GM23248 (cell line): ENCODE results near the gene HDAC7. TPM values are rescaled to one million over a fixed set of nuclear protein-coding genes. Genes with fewer than 3 reads are reported as not detected.

Experiments used
- DNase-seq: peaks from one replicate; pipeline ENCODE4 v3.0.0-alpha.2; 2015
- H2AFZ ChIP-seq: fragments of 200-600 bp; sonication (generic); 2 replicates; pipeline ENCODE4 v1.6.1; 2016; ENCODE audit warnings: antibody characterized with exemption
- H3F3A ChIP-seq: fragments of 200-600 bp; sonication (generic); 2 replicates; pipeline ENCODE4 v1.6.1; 2016; ENCODE audit warnings: mild to moderate bottlenecking, antibody characterized with exemption, mixed run types; ENCODE audit not compliant: insufficient read depth
- H3K27ac ChIP-seq: fragments of 200-600 bp; sonication (generic); 2 replicates; pipeline ENCODE4 v1.5.1; 2016; ENCODE audit warnings: mild to moderate bottlenecking
- H3K27me3 ChIP-seq: fragments of 200-600 bp; sonication (generic); replicated peaks from 2 replicates; pipeline ENCODE4 v1.6.1; 2016; ENCODE audit warnings: mild to moderate bottlenecking; ENCODE audit not compliant: insufficient read depth
- H3K36me3 ChIP-seq: fragments of 200-600 bp; sonication (generic); 2 replicates; pipeline ENCODE4 v1.6.1; 2016; ENCODE audit warnings: low read depth, mild to moderate bottlenecking
- H3K4me1 ChIP-seq: fragments of 200-600 bp; sonication (generic); 2 replicates; pipeline ENCODE4 v1.6.1; 2016; ENCODE audit warnings: mild to moderate bottlenecking; ENCODE audit not compliant: insufficient read depth
- H3K4me2 ChIP-seq: fragments of 200-600 bp; sonication (generic); one replicate; pipeline ENCODE4 v1.6.1; 2016; ENCODE audit warnings: mild to moderate bottlenecking; ENCODE audit not compliant: unreplicated experiment
- H3K4me3 ChIP-seq: fragments of 200-600 bp; sonication (generic); 2 replicates; pipeline ENCODE4 v1.5.1; 2016; ENCODE audit warnings: mild to moderate bottlenecking
- H3K79me2 ChIP-seq: fragments of 200-600 bp; sonication (generic); 2 replicates; pipeline ENCODE4 v1.6.1; 2016; ENCODE audit warnings: mild to moderate bottlenecking; ENCODE audit not compliant: insufficient read depth
- H3K9ac ChIP-seq: fragments of 200-600 bp; sonication (generic); 2 replicates; pipeline ENCODE4 v1.6.1; 2016; ENCODE audit warnings: mild to moderate bottlenecking
- H3K9me2 ChIP-seq: fragments of 200-600 bp; sonication (generic); 2 replicates; pipeline ENCODE4 v1.6.1; 2016; ENCODE audit warnings: mixed run types, mild to moderate bottlenecking, moderate library complexity; ENCODE audit not compliant: insufficient read depth
- H3K9me3 ChIP-seq: fragments of 200-600 bp; sonication (generic); one replicate; pipeline ENCODE4 v1.6.1; 2017; ENCODE audit warnings: low read depth
- H4K20me1 ChIP-seq: fragments of 200-600 bp; sonication (generic); 2 replicates; pipeline ENCODE4 v1.6.0; 2016; ENCODE audit not compliant: insufficient read depth
- EZH2 ChIP-seq: fragments of 200-600 bp; sonication (generic); IDR thresholded peaks from 2 replicates; pipeline ENCODE4 v1.6.1; 2018; ENCODE audit warnings: antibody characterized with exemption, mild to moderate bottlenecking; ENCODE audit not compliant: insufficient read depth, poor library complexity, severe bottlenecking
- EZH2phosphoT487 ChIP-seq: fragments of 200-600 bp; sonication (generic); IDR thresholded peaks from 2 replicates; pipeline ENCODE4 v1.6.1; 2018; ENCODE audit warnings: antibody characterized with exemption, moderate library complexity, mild to moderate bottlenecking, low read depth; ENCODE audit not compliant: insufficient read depth
- WGBS, 2 experiments: methylation state at CpG; one replicate each; pipeline ENCODE4 v1.1.6; 2015 to 2017; ENCODE audit warnings: low lambda C conversion rate in 2 of 2, low coverage in 1 of 2; ENCODE audit errors: missing lambda C conversion rate in 2 of 2; 5-methylcytosine and 5-hydroxymethylcytosine counted together
- in situ Hi-C: fragments of 300-500 bp; cut with MboI; formaldehyde crosslinking; loops from 2 replicates; pipeline ENCODE4 v1.15.0; 2020
- polyA plus RNA-seq: library from polyadenylated mRNA; unstranded; fragments of >200 nt; fragmentation: Nextera tagmentation; extraction: Ambion mirVana; gene quantifications from 2 replicates; pipeline ENCODE4 v1.2.1, GENCODE V29; 2016
- total RNA-seq: library from RNA; depleted of rRNA; stranded (reverse); fragments of >200 nt; shearing (Covaris generic); gene quantifications from 2 replicates; pipeline ENCODE4 v1.2.3, GENCODE V29; 2014

Gene HDAC7
- total and polyA plus RNA-seq, 2 experiments from 2014 or later = 46.2 to 62.9 TPM

DNA sequence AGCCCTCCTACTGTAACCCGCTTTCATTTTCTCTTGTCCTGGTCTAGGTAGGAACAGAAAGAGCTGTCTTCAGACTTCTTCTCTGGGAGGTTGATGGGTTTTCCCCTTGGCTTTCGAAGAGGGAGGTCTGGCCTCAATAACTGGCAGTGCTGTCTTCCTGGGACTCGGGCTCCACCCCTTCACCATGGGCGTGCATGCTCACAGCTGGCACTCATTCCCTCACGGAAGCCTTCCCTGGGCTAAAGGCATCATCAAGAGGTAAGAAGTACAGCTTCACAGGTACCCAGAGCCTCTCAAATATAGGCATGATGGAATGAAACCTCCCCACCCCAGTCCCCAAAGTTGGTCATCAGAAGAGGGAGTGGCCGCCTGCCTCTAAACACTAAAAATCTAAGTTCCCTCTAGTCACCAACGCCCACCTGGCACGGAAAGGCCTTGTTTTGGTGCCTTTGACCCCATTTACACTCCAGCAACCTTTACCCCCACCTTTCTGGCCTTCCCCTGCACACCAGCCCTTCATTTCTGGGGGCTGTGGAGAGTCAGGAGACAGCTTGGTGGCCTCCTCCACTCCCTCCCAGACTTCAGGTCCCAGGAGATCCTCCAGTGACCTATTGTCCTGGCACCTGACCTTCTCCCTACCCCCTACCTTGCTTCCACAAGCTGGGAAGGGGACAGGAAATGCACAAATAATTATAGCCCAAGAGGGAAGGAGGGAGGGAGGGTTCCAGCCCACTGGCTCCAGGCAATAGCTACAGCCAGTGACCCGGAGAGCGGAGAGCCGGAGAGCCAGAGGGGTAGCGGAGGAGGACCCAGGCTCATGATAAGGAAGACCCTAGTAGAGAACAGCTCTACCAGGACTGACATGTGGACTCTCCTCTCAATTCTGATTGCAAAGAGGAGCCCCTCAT is 63.8 kb downstream of the HDAC7 start:
- DNase-seq = peak; percentile 24
- Histone ChIP-seq H2AFZ (no peak overlapping the region), H3F3A (peaks cover 23% of the 10 kb centered on the region), H3K4me2 (no peak overlapping the region), H3K9me3 (no peaks in the 10 kb centered on the region), H3K27me3 (no peaks in the 10 kb centered on the region), H3K36me3 (no peaks in the 10 kb centered on the region), H4K20me1 (no peaks in the 10 kb centered on the region), H3K4me1 (peaks cover 34% of the 10 kb centered on the region), H3K4me3 (no peak overlapping the region), H3K9me2 (no peaks in the 10 kb centered on the region), H3K79me2 (no peaks in the 10 kb centered on the region), H3K9ac (no peak overlapping the region), H3K27ac (no peak overlapping the region)
- in situ Hi-C loops = no loop called here
- TF ChIP-seq EZH2phosphoT487 = no peak
- TF ChIP-seq EZH2 = no peak
- 78 to 80% methylated on average over 12 of the region's 12 CpGs for WGBS, 2 experiments

GRCh38 chr12:47754881-47755280 is 64.8 kb downstream of the HDAC7 start:
- H4K20me1 ChIP-seq = no peaks in the 10 kb centered on the region
- H3K4me3 ChIP-seq = no peak overlapping the region
- no peaks in the 10 kb centered on the region for H3K9me3 ChIP-seq
- no peak overlapping the region for H3K4me2 ChIP-seq
- H3K4me1 ChIP-seq = peaks cover 33% of the 10 kb centered on the region
- H3F3A ChIP-seq = peaks cover 23% of the 10 kb centered on the region
- H3K36me3 ChIP-seq = no peaks in the 10 kb centered on the region
- H3K79me2 ChIP-seq = no peaks in the 10 kb centered on the region
- no peaks in the 10 kb centered on the region for H3K9me2 ChIP-seq
- 83 to 90% methylated on average over 3 of the region's 3 CpGs for WGBS, 2 experiments
- no peak overlapping the region for H3K9ac ChIP-seq
- in situ Hi-C loops = no loop called here
- no peak overlapping the region for H2AFZ ChIP-seq
- H3K27ac ChIP-seq = no peak overlapping the region
- no peak for TF ChIP-seq EZH2
- TF ChIP-seq EZH2phosphoT487 = no peak
- DNase-seq = no peak
- H3K27me3 ChIP-seq = no peaks in the 10 kb centered on the region

DNA sequence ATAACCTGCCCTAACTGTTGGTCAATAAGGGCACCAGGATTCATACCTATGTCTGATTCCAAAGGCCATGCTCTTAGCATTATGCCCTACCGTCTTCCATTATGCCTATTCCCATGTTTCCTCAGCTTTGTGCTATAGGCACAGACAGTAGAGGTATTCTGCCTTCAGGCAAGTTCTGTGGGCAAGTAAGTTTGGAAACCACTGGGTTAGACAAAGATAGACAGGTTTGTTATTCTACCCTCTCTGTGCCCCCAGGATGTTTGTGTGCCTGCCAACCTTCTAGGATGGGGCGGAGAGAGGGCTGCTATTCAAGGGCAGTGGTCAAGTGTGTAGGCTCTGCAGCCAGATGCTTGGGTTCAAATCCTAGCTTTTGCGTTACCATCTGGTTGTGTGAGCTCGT is 65.6 kb downstream of the HDAC7 start:
- peaks cover 30% of the 10 kb centered on the region for H3K4me1 ChIP-seq

DNA sequence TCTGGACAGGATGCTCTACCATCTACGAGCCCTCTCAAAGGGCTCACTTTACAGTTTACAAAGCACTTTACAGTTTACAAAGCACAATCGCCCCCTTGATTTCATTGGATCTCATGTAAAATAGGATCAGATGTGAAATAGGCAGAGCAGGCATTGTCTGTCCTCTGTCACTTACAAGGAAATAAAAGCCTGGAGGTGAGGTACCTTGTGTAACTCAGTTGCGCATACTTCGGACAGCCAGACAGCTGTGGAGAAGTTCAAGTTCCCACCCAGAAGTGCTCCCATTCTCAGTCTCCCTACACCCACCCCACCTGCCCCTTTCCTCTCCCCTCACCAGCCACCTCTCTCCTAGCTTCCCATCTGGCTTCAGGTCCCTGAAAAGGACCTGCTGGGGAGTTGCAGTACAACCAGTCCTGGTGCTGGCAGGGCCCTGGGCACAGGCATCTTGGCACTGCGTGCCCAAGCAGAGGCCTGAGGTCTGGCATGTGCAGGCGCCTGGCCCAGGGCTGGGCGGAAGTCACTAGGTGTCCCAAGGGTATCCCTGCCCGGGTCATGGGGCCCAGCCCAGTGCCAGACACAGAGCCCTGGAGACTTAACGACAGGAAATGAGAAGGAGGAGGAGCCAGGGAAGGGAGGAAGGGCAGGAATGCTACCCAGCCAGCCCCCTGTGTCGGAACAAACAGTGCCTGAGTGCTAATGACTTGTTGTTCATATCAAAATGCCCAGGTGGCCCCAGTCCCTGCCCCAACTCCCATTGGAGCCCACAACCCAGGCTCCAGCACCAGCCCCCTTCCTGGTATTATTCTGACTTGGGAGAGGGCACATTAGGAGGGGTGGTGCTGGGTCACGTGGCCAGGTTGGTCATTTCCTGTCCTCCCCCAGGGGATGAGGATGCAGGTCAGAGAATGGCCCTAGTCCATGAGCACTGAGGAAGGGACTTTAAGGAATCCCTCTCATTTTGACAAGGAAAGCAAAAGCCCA is 66.4 kb downstream of the HDAC7 start:
- H3K4me2 ChIP-seq = peak overlapping the region; percentile 52
- H3K4me3 ChIP-seq = no peak overlapping the region
- no peaks in the 10 kb centered on the region for H3K27me3 ChIP-seq
- WGBS, 2 experiments = 52 to 58% methylated on average over 11 of the region's 11 CpGs
- peak overlapping the region; percentile 58 for H2AFZ ChIP-seq
- no peaks in the 10 kb centered on the region for H3K79me2 ChIP-seq
- in situ Hi-C loops = no loop called here
- no peaks in the 10 kb centered on the region for H3K9me3 ChIP-seq
- peaks cover 23% of the 10 kb centered on the region for H3F3A ChIP-seq
- H3K4me1 ChIP-seq = peaks cover 27% of the 10 kb centered on the region
- TF ChIP-seq EZH2phosphoT487 (no peak), EZH2 (no peak)
- DNase-seq = no peak
- no peaks in the 10 kb centered on the region for H3K36me3 ChIP-seq
- H3K9me2 ChIP-seq = no peaks in the 10 kb centered on the region
- H4K20me1 ChIP-seq = no peaks in the 10 kb centered on the region
- peak overlapping the region; percentile 83 for H3K27ac ChIP-seq
- peak overlapping the region; percentile 59 for H3K9ac ChIP-seq

More for the DNA sequence above, 65.6 kb downstream of the HDAC7 start:
- WGBS, 2 experiments = 86 to 93% methylated on average over 4 of the region's 4 CpGs
- Histone ChIP-seq H3K27me3 (no peaks in the 10 kb centered on the region), H2AFZ (no peak overlapping the region), H3K79me2 (no peaks in the 10 kb centered on the region), H3K9me2 (no peaks in the 10 kb centered on the region), H4K20me1 (no peaks in the 10 kb centered on the region), H3K36me3 (no peaks in the 10 kb centered on the region), H3K9me3 (no peaks in the 10 kb centered on the region), H3K4me2 (peak overlapping the region; percentile 22), H3K4me3 (no peak overlapping the region), H3K27ac (no peak overlapping the region), H3K9ac (no peak overlapping the region), H3F3A (peaks cover 23% of the 10 kb centered on the region)
- no peak for TF ChIP-seq EZH2phosphoT487
- TF ChIP-seq EZH2 = no peak
- no peak for DNase-seq
- in situ Hi-C loops = no loop called here
